Ovary (tissue), 3 donors: ENCODE measurements around the gene JAG1.

ENCODE experiments used
- EP300 ChIP-seq: sonication (generic); formaldehyde crosslinking; IDR thresholded peaks from one replicate; pipeline ENCODE4 v1.6.1; 2017; ENCODE audit warnings: antibody characterized with exemption
- POLR2A ChIP-seq: fragments of 450-650 bp; IDR thresholded peaks from one replicate; pipeline ENCODE4 v1.6.1; 2017; ENCODE audit warnings: antibody characterized with exemption, mild to moderate bottlenecking, moderate library complexity
- TF ChIP-seq, protein P1 (sequence below), 3 donors: fragments of 450-650 bp in 2 of 3; fragments of 200-600 bp in 1 of 3; IDR thresholded peaks; one replicate each; pipeline versions ENCODE4 v1.5.1 to v1.8.0; 2016 to 2022; ENCODE audit warnings: antibody characterized with exemption in 3 of 3, mild to moderate bottlenecking in 1 of 3
- donor health status: DM: no; HTN: no; CAD: no.

DNA sequence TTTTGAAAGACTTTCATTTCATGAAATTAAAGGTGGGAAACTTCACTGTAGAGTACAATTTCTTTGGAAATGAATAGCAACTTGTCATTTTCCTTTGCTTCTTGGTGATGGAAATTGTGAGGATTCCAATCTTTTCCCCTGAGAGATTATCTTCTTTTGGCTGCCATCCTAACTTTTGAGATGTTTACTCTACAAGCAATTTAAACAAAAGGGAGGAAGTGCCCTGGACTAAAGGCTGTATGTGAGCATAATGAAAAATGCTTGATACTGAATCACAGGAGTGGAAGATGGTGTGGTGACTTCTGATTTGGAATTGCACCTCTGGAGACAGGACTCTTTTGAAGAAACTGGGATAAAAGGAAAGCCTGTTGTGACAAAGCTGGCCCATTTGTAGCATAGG, 43.1 kb upstream of the JAG1 start:
- TF ChIP-seq, protein P1, sequence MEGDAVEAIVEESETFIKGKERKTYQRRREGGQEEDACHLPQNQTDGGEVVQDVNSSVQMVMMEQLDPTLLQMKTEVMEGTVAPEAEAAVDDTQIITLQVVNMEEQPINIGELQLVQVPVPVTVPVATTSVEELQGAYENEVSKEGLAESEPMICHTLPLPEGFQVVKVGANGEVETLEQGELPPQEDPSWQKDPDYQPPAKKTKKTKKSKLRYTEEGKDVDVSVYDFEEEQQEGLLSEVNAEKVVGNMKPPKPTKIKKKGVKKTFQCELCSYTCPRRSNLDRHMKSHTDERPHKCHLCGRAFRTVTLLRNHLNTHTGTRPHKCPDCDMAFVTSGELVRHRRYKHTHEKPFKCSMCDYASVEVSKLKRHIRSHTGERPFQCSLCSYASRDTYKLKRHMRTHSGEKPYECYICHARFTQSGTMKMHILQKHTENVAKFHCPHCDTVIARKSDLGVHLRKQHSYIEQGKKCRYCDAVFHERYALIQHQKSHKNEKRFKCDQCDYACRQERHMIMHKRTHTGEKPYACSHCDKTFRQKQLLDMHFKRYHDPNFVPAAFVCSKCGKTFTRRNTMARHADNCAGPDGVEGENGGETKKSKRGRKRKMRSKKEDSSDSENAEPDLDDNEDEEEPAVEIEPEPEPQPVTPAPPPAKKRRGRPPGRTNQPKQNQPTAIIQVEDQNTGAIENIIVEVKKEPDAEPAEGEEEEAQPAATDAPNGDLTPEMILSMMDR (IDR thresholded peaks at IDR 0.05) = no peak
- no peak for TF ChIP-seq POLR2A
- TF ChIP-seq EP300 = no peak
